Endothelial cell of umbilical vein (primary cell): Measurements from ENCODE around the gene SERPIND1. TPM values are rescaled to one million over a fixed set of nuclear protein-coding genes. Genes with fewer than 3 reads are reported as not detected.

Experiments used
- BruUV-seq: library from RNA; stranded (reverse); fragments of 400-500 nt; replicated peaks from 2 replicates; lab custom pipeline; 2021; lab: Mats Ljungman, UMichigan
- CTCF ChIA-PET: fragments of 300-600, 350-600 bp; sonication (Branson Sonifier 250); formaldehyde crosslinking; loops from one replicate; lab custom pipeline; 2021; ENCODE audit warnings: antibody characterized with exemption, inconsistent platforms; lab: Charles Lee
- POLR2A ChIA-PET: fragments of 300-600, 350-600 bp; sonication (Branson Sonifier 250); formaldehyde crosslinking; loops from one replicate; lab custom pipeline; 2021; ENCODE audit warnings: antibody characterized with exemption, inconsistent platforms; lab: Charles Lee
- DNase-seq: peaks from one replicate; pipeline ENCODE4 v3.0.0-alpha.2; 2011; ENCODE audit warnings: low read depth, low spot score
- FAIRE-seq: peaks from 2 replicates; lab custom pipeline; 2011; peaks lifted over from hg19 to GRCh38; lab: Jason Lieb, UNC
- H2AFZ ChIP-seq: 2 replicates; pipeline ENCODE4 v1.6.0; 2012; ENCODE audit warnings: low read depth, low read length, control low read depth, inconsistent platforms
- H3K27ac ChIP-seq: 2 replicates; pipeline ENCODE4 v1.5.1; 2011; ENCODE audit warnings: low read depth, mild to moderate bottlenecking, control low read depth, low read length, moderate library complexity; ENCODE audit not compliant: insufficient read depth
- H3K27me3 ChIP-seq, 2 experiments: 2 replicates each; pipeline versions ENCODE4 v1.6.0 to v1.6.1; 2011; ENCODE audit warnings: low read length in 2 of 2, mixed read lengths in 1 of 2; ENCODE audit not compliant: control insufficient read depth in 2 of 2, insufficient read depth in 2 of 2
- H3K36me3 ChIP-seq, 2 experiments: 2 replicates in 1 of 2; 3 replicates in 1 of 2; pipeline ENCODE4 v1.5.1; 2011; ENCODE audit warnings: low read length in 2 of 2, mild to moderate bottlenecking in 1 of 2, moderate library complexity in 1 of 2; ENCODE audit not compliant: control insufficient read depth in 2 of 2, insufficient read depth in 2 of 2; ENCODE audit errors: extremely low read depth in 1 of 2
- H3K4me1 ChIP-seq: 3 replicates; pipeline ENCODE4 v1.5.1; 2011; ENCODE audit warnings: mild to moderate bottlenecking, low read length; ENCODE audit not compliant: control insufficient read depth, insufficient read depth; ENCODE audit errors: extremely low read depth
- H3K4me2 ChIP-seq: 2 replicates; pipeline ENCODE4 v1.6.1; 2011; ENCODE audit warnings: low read length, control low read depth, mixed read lengths; ENCODE audit not compliant: insufficient read depth
- H3K4me3 ChIP-seq, 3 experiments: fragments of 200-600 bp in 1 of 3; sonication (generic), shearing (Covaris generic) in 1 of 3; replicated peaks in 1 of 3; 2 replicates each; pipeline ENCODE4 v1.5.1; 2011 to 2016; ENCODE audit warnings: control low read depth in 3 of 3, low read length in 3 of 3, mild to moderate bottlenecking in 2 of 3, inconsistent platforms in 1 of 3, low read depth in 1 of 3, moderate library complexity in 1 of 3; ENCODE audit not compliant: insufficient read depth in 1 of 3
- H3K79me2 ChIP-seq: 2 replicates; pipeline ENCODE4 v1.6.0; 2012; ENCODE audit warnings: low read length, inconsistent platforms; ENCODE audit not compliant: control insufficient read depth, insufficient read depth
- H3K9ac ChIP-seq: replicated peaks from 2 replicates; pipeline ENCODE3; 2011; ENCODE audit warnings: low read length, control low read depth; ENCODE audit not compliant: insufficient read depth; ENCODE audit errors: extremely low read depth
- H3K9me1 ChIP-seq: replicated peaks from 3 replicates; pipeline ENCODE4 v1.6.0; 2011; ENCODE audit warnings: mild to moderate bottlenecking, low read length; ENCODE audit not compliant: control insufficient read depth, insufficient read depth; ENCODE audit errors: extremely low read depth
- H3K9me3 ChIP-seq: replicated peaks from 2 replicates; pipeline ENCODE4 v1.5.1; 2012; ENCODE audit warnings: low read length, inconsistent platforms; ENCODE audit not compliant: control insufficient read depth, insufficient read depth
- H4K20me1 ChIP-seq: replicated peaks from 2 replicates; pipeline ENCODE3; 2011; ENCODE audit warnings: mild to moderate bottlenecking, low read length; ENCODE audit not compliant: control insufficient read depth, insufficient read depth; ENCODE audit errors: extremely low read depth
- CTCF ChIP-seq, 2 donors: IDR thresholded peaks; 1 replicate in 1 of 2; 2 replicates in 1 of 2; pipeline ENCODE4 v1.5.1; 2011; ENCODE audit warnings: low read length in 2 of 2, mild to moderate bottlenecking in 2 of 2, moderate library complexity in 2 of 2, control low read depth in 1 of 2, inconsistent platforms in 1 of 2, low read depth in 1 of 2; ENCODE audit not compliant: insufficient read depth in 1 of 2; ENCODE audit errors: extremely low read depth in 1 of 2
- EZH2 ChIP-seq: IDR thresholded peaks from 2 replicates; pipeline ENCODE4 v1.6.1; 2012; ENCODE audit warnings: borderline replicate concordance, low read depth, mild to moderate bottlenecking, moderate library complexity, low read length, inconsistent platforms; ENCODE audit not compliant: severe bottlenecking
- FOS ChIP-seq: IDR thresholded peaks from 2 replicates; pipeline ENCODE4 v1.6.1; 2011; ENCODE audit warnings: mild to moderate bottlenecking, low read length, moderate library complexity, borderline replicate concordance; ENCODE audit not compliant: insufficient read depth
- GATA2 ChIP-seq: IDR thresholded peaks from 2 replicates; pipeline ENCODE4 v1.7.0; 2011; ENCODE audit warnings: low read depth, mild to moderate bottlenecking, moderate library complexity, mixed read lengths, low read length; ENCODE audit not compliant: insufficient read length, insufficient read depth
- JUN ChIP-seq: IDR thresholded peaks from 2 replicates; pipeline ENCODE4 v1.6.1; 2011; ENCODE audit warnings: borderline replicate concordance, low read depth; ENCODE audit not compliant: insufficient read length, insufficient read depth
- MYC ChIP-seq: IDR thresholded peaks from one replicate; pipeline ENCODE4 v1.6.1; 2011; ENCODE audit warnings: mild to moderate bottlenecking, low read depth, low read length
- POLR2A ChIP-seq: IDR thresholded peaks from 2 replicates; pipeline ENCODE4 v1.6.1; 2012; ENCODE audit warnings: low read depth, mild to moderate bottlenecking, control low read depth, low read length
- POLR2AphosphoS5 ChIP-seq: IDR thresholded peaks from 2 replicates; pipeline ENCODE4 v1.6.1; 2012; ENCODE audit warnings: low read depth, mild to moderate bottlenecking, control low read depth, low read length, moderate library complexity; ENCODE audit not compliant: insufficient read depth
- dilution Hi-C: fragments of 300-500 bp; cut with MboI; formaldehyde crosslinking; loops from one replicate; pipeline ENCODE4 v1.15.0; 2019; ENCODE audit warnings: low sequenced_read_pairs; ENCODE audit not compliant: extremely low pct_ligation_motif_present
- intact Hi-C: fragments of 100-400 bp; cut with micrococcal nuclease; formaldehyde crosslinking; loops from one replicate; pipeline ENCODE4 v1.10.0; 2022
- polyA plus RNA-seq, 4 experiments: library from polyadenylated mRNA; depleted of rRNA in 3 of 4; stranded (reverse) in 3 of 4; unstranded in 1 of 4; fragments of >200 nt; gene quantifications; 2 replicates each; pipeline versions ENCODE4 v1.2.1 to v1.2.3, GENCODE V29; 2011 to 2012; ENCODE audit warnings: missing spikeins in 1 of 4
- total RNA-seq: library from RNA; stranded (reverse); gene quantifications from 2 replicates; pipeline ENCODE4 v1.2.3, GENCODE V29; 2021
- TF ChIP-seq, protein P1 (sequence below): IDR thresholded peaks from 2 replicates; pipeline ENCODE4 v1.6.1; 2011; ENCODE audit not compliant: insufficient read depth, insufficient read length

SERPIND1 gene
- total and polyA plus RNA-seq, 2 donors (not counting 3 experiments of a cell fraction or from before 2014, with no cell fraction given) = 0.94 to 1.8 TPM

DNA sequence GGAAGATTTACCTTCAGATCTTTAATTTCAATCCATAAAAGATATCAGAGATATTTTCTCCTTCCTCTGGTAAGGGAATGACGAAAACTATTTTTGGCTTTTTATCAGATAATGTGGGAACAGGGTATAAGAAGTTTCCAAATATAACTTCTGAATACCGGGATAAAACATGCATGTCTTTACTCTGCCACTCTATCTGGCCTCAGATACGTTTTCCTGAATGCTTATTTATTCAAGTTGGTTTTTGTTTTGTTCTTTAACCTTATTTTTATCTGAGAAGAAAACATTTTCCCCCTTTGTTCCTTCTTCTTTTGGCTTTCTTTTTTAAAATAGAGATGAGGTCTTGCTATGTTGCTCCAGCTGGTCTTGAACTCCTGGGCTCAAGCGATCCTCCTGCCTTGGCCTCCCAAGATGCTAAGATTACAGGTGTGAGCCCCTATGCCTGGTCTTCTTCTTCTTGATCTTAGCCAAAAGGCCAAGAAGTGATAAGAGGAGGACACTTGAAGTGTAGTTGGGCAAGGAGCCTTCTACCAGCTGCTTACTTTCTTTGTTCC lies 1.5 kb downstream of the SERPIND1 start:
- CTCF ChIA-PET = no interaction called here

DNA sequence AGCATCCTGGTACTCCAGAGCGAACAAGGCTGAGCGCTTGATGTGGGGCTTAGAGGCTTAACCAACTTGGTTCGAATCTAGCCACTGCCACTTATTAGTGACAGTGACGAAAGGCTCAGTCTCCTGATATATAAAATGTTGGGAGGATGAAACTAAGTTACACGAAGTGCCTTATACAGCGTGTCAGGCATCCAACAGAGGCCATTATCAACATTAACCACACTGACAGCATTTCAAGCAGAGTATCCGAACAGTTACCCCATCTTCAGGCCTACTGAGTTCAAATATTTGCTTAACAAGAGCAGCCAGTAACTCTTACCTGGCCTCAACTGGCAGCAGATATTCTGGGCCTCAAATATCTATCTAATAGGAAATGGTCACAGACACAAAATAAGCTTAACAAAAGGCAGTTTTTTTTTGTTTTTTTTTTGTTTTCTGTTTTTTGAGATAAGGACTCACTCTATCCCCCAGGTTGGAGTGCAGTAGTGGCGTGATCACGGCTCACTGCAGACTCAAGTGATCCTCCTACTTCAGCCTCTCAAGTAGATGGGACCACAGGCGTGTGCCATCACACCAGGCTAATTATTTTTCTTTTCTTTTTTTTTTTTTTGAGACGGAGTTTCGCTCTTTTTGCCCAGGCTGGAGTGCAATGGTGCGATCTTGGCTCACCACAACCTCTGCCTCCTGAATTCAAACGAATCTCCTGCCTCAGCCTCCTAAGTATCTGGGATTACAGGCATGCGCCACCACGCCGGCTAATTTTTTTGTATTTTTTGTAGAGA lies 2.9 kb downstream of the SERPIND1 start:
- intact Hi-C loops (no loop called here), dilution Hi-C loops (no loop called here)
- no peaks in the 10 kb centered on the region for H4K20me1 ChIP-seq
- no peaks in the 10 kb centered on the region for H3K36me3 ChIP-seq
- H2AFZ ChIP-seq = no peak overlapping the region
- no peak overlapping the region for H3K27ac ChIP-seq
- ChIA-PET CTCF (interaction anchor here (1.0 to 1.7 kb wide), 6 partner anchors 14 to 72 kb away, joined by 3 to 9 read pairs (median 4); no protein-coding TSS in a partner anchor), POLR2A (no interaction called here)
- H3K4me1 ChIP-seq = peaks cover 41% of the 10 kb centered on the region
- no peaks in the 10 kb centered on the region for H3K79me2 ChIP-seq
- TF ChIP-seq CTCF (IDR thresholded peaks at IDR 0.05; ENCODE audit: extremely low read depth in 1 of 2, insufficient read depth in 1 of 2, low read depth in 1 of 2, low read length in 2 of 2) (no peak), FOS (no peak), JUN (no peak), EZH2 (no peak), GATA2 (no peak), POLR2AphosphoS5 (no peak), MYC (no peak), POLR2A (no peak)
- TF ChIP-seq, protein P1, sequence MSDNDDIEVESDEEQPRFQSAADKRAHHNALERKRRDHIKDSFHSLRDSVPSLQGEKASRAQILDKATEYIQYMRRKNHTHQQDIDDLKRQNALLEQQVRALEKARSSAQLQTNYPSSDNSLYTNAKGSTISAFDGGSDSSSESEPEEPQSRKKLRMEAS = no peak
- DNase-seq = no peak
- no peak overlapping the region for H3K4me3 ChIP-seq
- BruUV-seq = no TSS peak
- H3K9me3 ChIP-seq = no peaks in the 10 kb centered on the region
- H3K9ac ChIP-seq = no peak overlapping the region
- H3K9me1 ChIP-seq = no peaks in the 10 kb centered on the region
- FAIRE-seq = peak; percentile 54
- H3K4me2 ChIP-seq = no peak overlapping the region
- no peaks in the 10 kb centered on the region for H3K27me3 ChIP-seq

More for the DNA sequence above, 1.5 kb downstream of the SERPIND1 start:
- FAIRE-seq (no peak), DNase-seq (no peak)
- no peak overlapping the region for H3K9ac ChIP-seq
- intact Hi-C loops = no loop called here
- POLR2A ChIA-PET = no interaction called here
- no peaks in the 10 kb centered on the region for H3K27me3 ChIP-seq
- H3K79me2 ChIP-seq = no peaks in the 10 kb centered on the region
- H3K4me3 ChIP-seq = no peak overlapping the region
- no peaks in the 10 kb centered on the region for H3K9me1 ChIP-seq
- no peaks in the 10 kb centered on the region for H3K9me3 ChIP-seq
- no peak overlapping the region for H3K27ac ChIP-seq
- no peak overlapping the region for H2AFZ ChIP-seq
- H3K4me1 ChIP-seq = peaks cover 29% of the 10 kb centered on the region
- H3K4me2 ChIP-seq = no peak overlapping the region
- dilution Hi-C loops = no loop called here
- H4K20me1 ChIP-seq = no peaks in the 10 kb centered on the region
- no TSS peak for BruUV-seq
- H3K36me3 ChIP-seq = no peaks in the 10 kb centered on the region
- TF ChIP-seq POLR2A = no peak
